Colon (tissue), 2 donors: ENCODE measurements around the gene DTNB.

Source experiments
- FAIRE-seq: peaks from 2 replicates; lab custom pipeline; 2012; peaks lifted over from hg19 to GRCh38; lab: Jason Lieb, UNC
- donor health status: control.
- donor health status: control.

Gene DTNB

DNA sequence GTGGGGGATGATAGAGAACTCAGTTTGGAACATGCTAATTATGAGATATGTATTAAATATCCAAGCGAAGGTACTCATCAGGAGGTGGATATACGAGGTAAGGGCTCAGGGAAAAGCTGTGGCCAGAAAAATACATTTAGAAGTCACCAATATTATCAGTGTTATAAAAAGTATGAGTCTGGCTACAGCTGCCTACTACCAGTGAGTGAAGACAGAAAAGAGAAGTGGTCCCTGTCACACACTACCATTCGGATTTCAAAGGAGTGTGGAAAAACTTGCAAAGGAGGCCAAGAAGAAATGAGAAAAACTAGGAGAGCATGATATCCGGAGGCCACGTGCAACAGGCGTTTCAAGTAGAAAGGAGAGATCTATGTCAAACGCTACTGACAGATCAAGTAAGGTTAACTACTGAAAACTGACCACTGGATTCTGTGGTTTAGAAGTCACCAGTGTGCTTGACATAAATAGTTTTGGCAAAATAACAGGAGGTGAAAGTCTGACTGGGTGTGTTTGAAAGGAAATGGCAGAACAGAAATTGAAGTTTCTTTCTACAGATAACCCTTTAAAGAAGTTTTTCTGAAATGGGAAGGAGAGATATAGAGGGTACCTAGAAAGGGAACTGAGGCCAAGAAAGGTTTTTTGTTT, 213.0 kb downstream of the DTNB start:
- FAIRE-seq = no peak

GRCh38 chr2:25454824-25455611, 218.4 kb downstream of the DTNB start:
- FAIRE-seq = no peak

- no peak for FAIRE-seq
These were observed 220.0 kb downstream of the DTNB start for GRCh38 chr2:25453199-25453905.

DNA sequence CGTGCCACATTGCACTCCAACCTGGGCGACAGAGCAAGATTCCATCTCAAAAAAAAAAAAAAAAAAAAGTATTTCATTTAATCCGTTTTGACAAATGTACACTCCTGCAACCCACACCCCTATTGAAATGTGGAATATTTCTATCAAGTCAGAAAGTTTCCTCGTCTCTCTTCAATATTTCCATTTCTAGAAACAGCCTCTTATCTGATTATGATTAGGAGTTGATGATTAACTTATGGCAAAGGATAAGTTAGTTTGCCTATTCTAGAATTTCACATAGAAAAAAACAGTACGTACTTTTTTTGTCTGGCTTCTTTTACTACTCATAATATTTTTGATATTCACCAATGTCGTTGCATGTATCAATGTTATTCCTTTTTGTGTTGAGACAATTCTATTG, 224.6 kb downstream of the DTNB start:
- FAIRE-seq = no peak

- peak; percentile 10 for FAIRE-seq
These were observed 226.4 kb downstream of the DTNB start for GRCh38 chr2:25447018-25447417.

DNA sequence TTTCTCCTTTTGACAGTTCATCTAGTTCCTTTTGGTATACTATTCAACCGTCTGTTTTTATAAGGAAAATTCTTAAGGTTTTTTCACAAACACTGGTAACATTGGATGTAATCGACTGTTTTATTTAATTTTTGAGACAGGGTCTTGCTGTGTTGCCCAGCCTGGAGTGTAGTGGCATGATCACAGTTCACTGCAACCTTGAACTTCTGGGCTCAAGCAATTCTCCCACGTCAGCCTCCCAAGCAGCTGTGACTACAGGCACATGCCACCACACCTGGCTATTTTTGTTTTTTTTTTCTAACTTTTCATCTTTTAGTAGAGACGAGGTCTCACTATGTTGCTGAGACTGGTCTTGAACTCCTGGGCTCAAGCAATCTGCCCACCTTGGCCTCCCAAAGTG, 227.3 kb downstream of the DTNB start:
- FAIRE-seq = no peak

DNA sequence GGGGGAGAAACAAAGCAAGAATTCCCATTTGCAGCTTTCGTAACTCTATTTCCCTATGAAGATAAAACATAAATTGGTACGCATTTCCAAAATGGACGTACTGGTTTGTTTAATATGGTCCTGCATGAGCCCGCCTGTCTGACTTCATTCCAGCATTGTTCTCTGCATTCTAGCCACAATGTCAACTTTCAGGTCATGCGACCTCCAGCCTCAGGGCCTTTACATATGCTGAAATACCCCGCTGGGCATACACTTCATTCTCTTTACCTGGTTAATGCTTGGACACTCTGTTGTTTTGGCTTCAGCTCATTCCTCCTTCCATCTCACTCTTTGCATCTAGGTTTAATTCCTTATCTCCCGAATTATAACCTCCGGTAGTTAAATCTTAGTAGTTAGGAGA, 227.9 kb downstream of the DTNB start:
- no peak for FAIRE-seq

DNA sequence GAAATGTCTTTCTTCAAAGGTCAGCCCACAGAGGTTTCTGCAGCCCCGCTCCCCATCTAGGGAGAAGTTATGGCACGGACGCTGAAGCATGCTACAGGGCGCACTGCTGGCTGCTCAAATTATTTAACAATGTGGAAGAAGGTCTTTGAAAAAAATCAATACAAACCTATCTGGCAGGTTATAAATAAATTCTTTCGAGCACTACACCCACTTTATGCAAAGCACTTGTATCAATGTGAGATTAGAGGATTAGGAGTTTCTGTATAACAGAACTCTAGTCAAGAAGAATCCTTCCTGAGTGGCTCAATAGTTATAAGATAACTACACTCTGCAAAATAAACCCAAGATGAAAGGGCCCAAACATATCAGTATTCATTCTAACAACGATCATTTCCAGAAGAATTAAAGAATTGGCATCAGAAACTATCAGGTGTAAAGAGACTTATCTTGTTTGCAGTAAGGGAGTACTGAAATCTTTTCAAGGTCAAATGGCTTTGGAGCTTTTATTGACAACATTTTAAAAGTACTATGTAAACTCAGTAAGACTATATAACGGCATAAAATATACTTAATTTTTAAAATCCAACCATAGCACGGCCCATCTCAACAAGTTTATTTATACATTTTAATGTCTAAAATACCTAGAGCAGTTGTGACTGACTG, 228.6 kb downstream of the DTNB start:
- no peak for FAIRE-seq

DNA sequence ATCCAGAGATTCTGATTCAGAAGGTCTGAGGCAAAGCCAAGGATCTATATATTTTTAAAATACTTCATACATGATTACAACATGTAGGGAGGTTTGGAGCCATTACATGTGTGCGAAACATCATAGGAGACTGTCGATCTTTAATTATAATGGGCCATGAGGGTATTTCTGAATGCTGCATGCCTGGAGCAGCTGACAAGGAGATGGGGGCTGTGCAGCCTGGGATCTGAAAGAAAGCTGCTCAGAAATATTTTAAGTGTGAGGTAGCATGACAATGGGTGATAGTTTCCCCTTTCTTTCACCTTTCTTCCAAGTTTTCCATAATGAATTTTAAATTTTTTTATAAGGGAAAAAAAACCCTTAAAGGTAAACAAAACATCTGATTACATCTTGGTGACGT, 229.6 kb downstream of the DTNB start:
- no peak for FAIRE-seq

- FAIRE-seq = no peak
These were observed 232.0 kb downstream of the DTNB start for GRCh38 chr2:25441353-25441752.

GRCh38 chr2:25438793-25439192, 234.6 kb downstream of the DTNB start:
- no peak for FAIRE-seq

DNA sequence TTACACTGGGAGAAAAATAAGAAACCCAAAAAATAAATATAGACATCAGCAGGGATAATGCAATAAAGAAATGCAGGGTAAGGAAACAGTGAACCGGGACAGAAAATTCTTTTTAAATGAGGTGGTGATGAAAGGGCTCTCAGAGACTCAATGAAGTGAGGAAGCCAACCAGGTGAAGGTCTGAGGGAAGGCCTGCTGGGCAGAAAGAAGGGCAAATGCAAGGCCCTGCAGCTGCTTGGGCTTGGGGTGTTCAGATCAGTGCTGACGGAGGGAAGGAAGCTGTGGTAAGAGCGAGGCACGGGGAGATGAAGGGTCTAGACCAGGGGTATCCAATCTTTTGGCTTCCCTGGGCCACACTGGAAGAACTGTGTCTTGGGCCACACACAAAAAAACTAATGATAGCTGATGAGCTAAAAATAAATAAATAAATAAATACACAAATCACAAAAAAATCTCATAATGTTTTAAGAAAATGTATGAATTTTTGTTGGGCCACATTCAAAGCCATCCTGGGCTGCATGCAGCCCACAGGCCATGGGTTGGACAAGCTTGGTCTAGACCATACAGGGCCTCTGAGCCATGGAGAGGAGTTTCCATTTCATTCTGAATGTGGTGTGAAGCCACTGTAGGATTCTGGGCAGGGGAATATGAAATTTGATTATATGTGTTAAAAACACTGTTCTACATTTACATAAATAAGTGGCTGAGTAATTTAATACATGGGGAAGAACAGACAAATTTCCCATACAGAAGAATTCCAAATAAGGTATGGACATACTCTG, 235.3 kb downstream of the DTNB start:
- FAIRE-seq = no peak

GRCh38 chr2:25435421-25435820, 238.0 kb downstream of the DTNB start:
- no peak for FAIRE-seq

DNA sequence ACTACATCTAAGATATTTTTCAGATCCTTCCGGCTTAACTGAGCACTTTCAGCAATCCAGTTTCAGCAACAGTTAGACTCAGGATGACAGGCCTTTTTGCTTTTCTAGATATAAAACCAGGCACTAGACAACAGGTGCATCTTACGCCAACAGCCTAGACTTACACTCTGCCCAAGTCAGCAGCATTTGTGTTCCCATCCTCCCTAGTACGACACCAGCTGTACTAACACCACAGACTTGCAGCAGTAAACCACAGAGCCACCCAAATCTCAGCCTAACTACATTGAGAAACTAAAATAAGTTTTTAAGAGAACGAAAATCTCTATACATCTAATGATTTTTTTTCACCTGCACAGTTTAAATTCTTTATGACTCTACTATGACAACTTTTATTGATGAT, 241.8 kb downstream of the DTNB start:
- FAIRE-seq = no peak

DNA sequence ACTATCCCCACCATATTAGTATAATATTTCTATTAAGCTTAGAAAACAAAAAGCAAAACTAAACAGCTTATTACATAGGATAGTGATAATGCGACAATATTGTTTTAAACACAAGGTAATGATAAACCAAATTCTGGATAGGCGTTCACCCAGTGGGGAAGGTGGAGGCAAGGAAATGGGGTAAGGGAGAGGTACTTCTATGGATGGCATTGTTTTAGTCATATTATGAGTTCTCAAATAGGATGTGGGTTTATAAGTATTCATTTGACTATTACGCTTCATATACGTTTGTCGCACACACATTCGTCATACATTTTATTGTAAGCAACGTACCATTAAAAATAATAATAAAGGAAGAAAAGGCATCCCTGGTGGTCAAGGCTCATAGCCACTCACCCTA, 242.8 kb downstream of the DTNB start:
- no peak for FAIRE-seq

DNA sequence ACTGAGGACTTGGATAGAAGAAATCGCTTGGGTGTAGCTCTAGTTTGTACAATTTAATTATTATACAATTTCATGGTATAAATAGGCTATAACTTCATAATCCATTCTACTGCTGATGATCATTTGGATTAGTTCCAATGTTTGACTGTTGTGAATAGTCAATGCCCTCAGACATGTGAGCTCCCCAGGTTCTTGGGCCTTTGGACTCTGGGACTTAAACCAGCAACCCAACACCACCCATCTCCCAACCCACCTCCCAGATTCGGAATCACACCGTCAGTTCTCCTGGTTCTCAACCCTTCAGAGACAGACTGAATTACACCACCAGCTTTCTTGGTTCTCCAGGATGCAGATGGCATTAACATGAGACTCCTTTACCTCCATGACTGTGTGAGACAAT, 247.1 kb downstream of the DTNB start:
- no peak for FAIRE-seq

- no peak for FAIRE-seq
These were observed 248.8 kb downstream of the DTNB start for GRCh38 chr2:25424426-25425028.

DNA sequence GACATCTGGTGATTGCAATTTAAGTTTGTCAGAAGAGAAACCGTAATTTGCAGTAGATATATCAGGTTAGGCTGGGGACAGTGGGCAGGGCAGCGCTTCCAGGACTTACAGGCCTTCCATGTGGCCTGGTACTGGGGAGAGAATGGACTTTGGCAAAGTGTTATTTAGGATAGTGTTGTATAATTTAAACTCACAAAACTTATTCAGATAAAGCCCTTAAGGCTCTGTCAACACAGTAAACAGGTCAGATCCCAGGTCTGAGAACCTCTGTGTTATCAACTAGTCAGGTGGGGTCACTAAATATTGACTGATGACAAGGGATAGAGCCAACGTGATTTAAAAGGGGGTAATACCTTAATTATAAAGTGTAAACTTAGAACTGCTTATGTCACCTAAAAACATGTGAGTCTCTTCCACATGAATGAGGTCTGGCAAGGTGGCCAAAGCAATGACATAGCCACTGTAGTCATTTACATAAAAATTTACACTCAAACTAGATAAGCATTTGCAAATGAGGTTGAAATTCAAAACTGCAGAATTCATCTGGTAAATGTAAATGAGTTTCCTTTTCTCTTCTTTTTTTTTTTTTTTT, 251.5 kb downstream of the DTNB start:
- no peak for FAIRE-seq

DNA sequence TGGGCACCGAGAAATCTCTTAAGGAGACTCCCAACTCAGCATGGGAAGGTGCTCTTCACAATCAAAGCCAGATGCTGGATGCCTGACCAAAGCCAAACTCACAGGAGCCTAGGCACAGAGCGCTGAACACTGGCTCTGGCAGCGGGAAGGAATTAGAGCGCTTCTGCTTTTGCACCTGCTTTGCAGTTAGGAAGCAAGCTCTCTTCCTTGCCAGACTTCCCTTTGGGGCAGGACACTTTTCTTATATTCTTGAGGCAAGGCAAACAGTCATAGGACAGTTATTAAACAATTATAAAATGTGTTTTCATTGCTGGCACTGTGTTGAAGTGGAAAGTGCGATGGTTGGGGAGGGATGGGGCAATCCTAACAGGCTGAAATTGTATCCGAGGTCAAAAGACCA, 252.1 kb downstream of the DTNB start:
- no peak for FAIRE-seq

GRCh38 chr2:25420820-25421237, 252.5 kb downstream of the DTNB start:
- FAIRE-seq = no peak

GRCh38 chr2:25419678-25420242, 253.6 kb downstream of the DTNB start:
- no peak for FAIRE-seq
